HepG2 (cell line): ENCODE results near the gene MYO1B. TPM values are rescaled to one million over a fixed set of nuclear protein-coding genes. Genes with fewer than 3 reads are reported as not detected.

Experiments
- TFDP2 ChIP-seq: sonication (generic); formaldehyde crosslinking; IDR thresholded peaks from 2 replicates; pipeline ENCODE4 v1.4.0; 2020; ENCODE audit warnings: missing genetic modification reagents
- TRAFD1 ChIP-seq: sonication (generic); formaldehyde crosslinking; IDR thresholded peaks from 2 replicates; pipeline ENCODE4 v1.5.1; 2020; ENCODE audit warnings: missing genetic modification reagents, mild to moderate bottlenecking, borderline replicate concordance
- ZNF646 ChIP-seq: sonication (generic); formaldehyde crosslinking; IDR thresholded peaks from 2 replicates; pipeline ENCODE4 v1.9.0; 2021; ENCODE audit warnings: mild to moderate bottlenecking, missing genetic modification reagents
- polyA plus RNA-seq, 8 experiments: library from polyadenylated mRNA; depleted of rRNA in 3 of 8; stranded (reverse) in 7 of 8; unstranded in 1 of 8; fragments of >200 nt; fragmentation: Illumina TruSeq in 4 of 8; extraction: Trizol in 4 of 8; gene quantifications; 2 replicates each; pipeline versions ENCODE4 v1.2.1 to v1.2.3, GENCODE V29; 2011 to 2016; ENCODE audit warnings: low read depth in 4 of 8, missing spikeins in 1 of 8, mixed read lengths in 1 of 8; ENCODE audit not compliant: insufficient read depth in 1 of 8
- total RNA-seq, 5 experiments: library from RNA; depleted of rRNA; stranded (reverse); fragments of >200 nt; fragmentation: Illumina TruSeq; extraction: Trizol; gene quantifications; 2 replicates each; pipeline ENCODE4 v1.2.3, GENCODE V29; 2016; ENCODE audit warnings: low read depth in 1 of 5

The MYO1B gene
- total and polyA plus RNA-seq, 2 of the 13 experiments (the other 11 are each of a cell fraction or from before 2014, with no cell fraction given), result 36.9 to 89.8 TPM

GRCh38 chr2:191379375-191379774 is 134.2 kb downstream of the MYO1B start (continued):
- TF ChIP-seq ZNF646 (CRISPR knock-in tag), result 0 out of 2 replicates have a peak, but pooled peaks have one; percentile 58
- TF ChIP-seq TRAFD1 (CRISPR knock-in tag), result no peak
- no peak for TF ChIP-seq TFDP2
